Measurements from ENCODE around the gene ZNF175.
"Not testable (repeated sequence)": the region's sequence is repeated elsewhere in the genome, so short reads cannot be mapped to it uniquely, and the experiment has no call there.

Gene ZNF175

GRCh38 chr19:51621178-51621577 lies 50.1 kb downstream of the ZNF175 start:
- in situ Hi-C loops (cut with HindIII; ENCODE audit: low sequenced_read_pairs): no loop called here
- no peak for DNase-seq (ENCODE audit: low read depth, low spot score)
- no peak for TF ChIP-seq CTCF (IDR thresholded peaks at IDR 0.05; ENCODE audit: low read depth, low read length)
- H3K4me3 ChIP-seq (ENCODE audit: low read depth, low read length): no peak overlapping the region

- in situ Hi-C loops (cut with HindIII; ENCODE audit: low sequenced_read_pairs): no loop called here
- no peak for DNase-seq (ENCODE audit: low read depth, low spot score)
- no peak for TF ChIP-seq CTCF (IDR thresholded peaks at IDR 0.05; ENCODE audit: low read depth, low read length)
- no peak overlapping the region for H3K4me3 ChIP-seq (ENCODE audit: low read depth, low read length)
Measured at GRCh38 chr19:51626675-51627074, 55.6 kb downstream of the ZNF175 start.

GRCh38 chr19:51627491-51628138 lies 56.5 kb downstream of the ZNF175 start:
- no peak overlapping the region for H3K4me3 ChIP-seq (ENCODE audit: low read depth, low read length)
- in situ Hi-C loops (cut with HindIII; ENCODE audit: low sequenced_read_pairs): no loop called here
- no peak for TF ChIP-seq CTCF (IDR thresholded peaks at IDR 0.05; ENCODE audit: low read depth, low read length)
- DNase-seq (ENCODE audit: low read depth, low spot score): no peak

- no peak for TF ChIP-seq CTCF (IDR thresholded peaks at IDR 0.05; ENCODE audit: low read depth, low read length)
- no peak overlapping the region for H3K4me3 ChIP-seq (ENCODE audit: low read depth, low read length)
- in situ Hi-C loops (cut with HindIII; ENCODE audit: low sequenced_read_pairs): no loop called here
- no peak for DNase-seq (ENCODE audit: low read depth, low spot score)
Measured at GRCh38 chr19:51628153-51628939, 57.3 kb downstream of the ZNF175 start.

- in situ Hi-C loops (cut with HindIII; ENCODE audit: low sequenced_read_pairs); DNase-seq (ENCODE audit: low read depth, low spot score); H3K4me3 ChIP-seq (ENCODE audit: low read depth, low read length): not testable (repeated sequence)
Measured at GRCh38 chr19:51630315-51630714, 59.2 kb downstream of the ZNF175 start, which contains the start of gene SIGLEC5. Gene SIGLEC5 (minus strand): TSS chr19:51630401. CDS start chr19:51630335, 66 bp downstream.

- TF ChIP-seq CTCF (IDR thresholded peaks at IDR 0.05; ENCODE audit: low read depth, low read length): no peak
- DNase-seq (ENCODE audit: low read depth, low spot score): no peak
- no peak overlapping the region for H3K4me3 ChIP-seq (ENCODE audit: low read depth, low read length)
- in situ Hi-C loops (cut with HindIII; ENCODE audit: low sequenced_read_pairs): no loop called here
Measured at GRCh38 chr19:51632126-51632525, 61.0 kb downstream of the ZNF175 start.

GRCh38 chr19:51637362-51637978 lies 66.4 kb downstream of the ZNF175 start:
- no peak for DNase-seq (ENCODE audit: low read depth, low spot score)
- no peak overlapping the region for H3K4me3 ChIP-seq (ENCODE audit: low read depth, low read length)
- in situ Hi-C loops (cut with HindIII; ENCODE audit: low sequenced_read_pairs): no loop called here
- TF ChIP-seq CTCF (IDR thresholded peaks at IDR 0.05; ENCODE audit: low read depth, low read length): peak; percentile 27
